ENCODE results near the gene PTPRK.

PTPRK gene

GRCh38 chr6:128150376-128150775 is 370.0 kb downstream of the PTPRK start:
- no peak for DNase-seq (ENCODE audit: low read depth, low spot score)

GRCh38 chr6:128149796-128150195 is 370.6 kb downstream of the PTPRK start:
- DNase-seq (ENCODE audit: low read depth, low spot score), result no peak

GRCh38 chr6:128144320-128144719 is 376.1 kb downstream of the PTPRK start:
- DNase-seq (ENCODE audit: low read depth, low spot score), result no peak

GRCh38 chr6:128141932-128142331 is 378.5 kb downstream of the PTPRK start:
- DNase-seq (ENCODE audit: low read depth, low spot score), result no peak

- DNase-seq (ENCODE audit: low read depth, low spot score), result no peak
Measured at GRCh38 chr6:128139519-128139918, 380.9 kb downstream of the PTPRK start.

GRCh38 chr6:128138694-128139093 is 381.7 kb downstream of the PTPRK start:
- no peak for DNase-seq (ENCODE audit: low read depth, low spot score)

GRCh38 chr6:128135325-128135724 is 385.1 kb downstream of the PTPRK start:
- no peak for DNase-seq (ENCODE audit: low read depth, low spot score)

GRCh38 chr6:128131566-128131965 is 388.8 kb downstream of the PTPRK start:
- no peak for DNase-seq (ENCODE audit: low read depth, low spot score)

- DNase-seq (ENCODE audit: low read depth, low spot score), result no peak
Measured at GRCh38 chr6:128131036-128131435, 389.4 kb downstream of the PTPRK start.

GRCh38 chr6:128129679-128130078 is 390.7 kb downstream of the PTPRK start:
- no peak for DNase-seq (ENCODE audit: low read depth, low spot score)

GRCh38 chr6:128127650-128128049 is 392.7 kb downstream of the PTPRK start:
- no peak for DNase-seq (ENCODE audit: low read depth, low spot score)

GRCh38 chr6:128124713-128125112 is 395.7 kb downstream of the PTPRK start:
- DNase-seq (ENCODE audit: low read depth, low spot score), result no peak

- DNase-seq (ENCODE audit: low read depth, low spot score), result no peak
Measured at GRCh38 chr6:128121610-128122009, 398.8 kb downstream of the PTPRK start.

GRCh38 chr6:128121190-128121589 is 399.2 kb downstream of the PTPRK start:
- DNase-seq (ENCODE audit: low read depth, low spot score), result no peak

- DNase-seq (ENCODE audit: low read depth, low spot score), result no peak
Measured at GRCh38 chr6:128118401-128118800, 402.0 kb downstream of the PTPRK start.

- DNase-seq (ENCODE audit: low read depth, low spot score), result no peak
Measured at GRCh38 chr6:128117916-128118315, 402.5 kb downstream of the PTPRK start.

- DNase-seq (ENCODE audit: low read depth, low spot score), result no peak
Measured at GRCh38 chr6:128114164-128114563, 406.2 kb downstream of the PTPRK start.

GRCh38 chr6:128112494-128112893 is 407.9 kb downstream of the PTPRK start:
- no peak for DNase-seq (ENCODE audit: low read depth, low spot score)

GRCh38 chr6:128111096-128111495 is 409.3 kb downstream of the PTPRK start:
- DNase-seq (ENCODE audit: low read depth, low spot score), result no peak

GRCh38 chr6:128107682-128108081 is 412.7 kb downstream of the PTPRK start:
- DNase-seq (ENCODE audit: low read depth, low spot score), result no peak

GRCh38 chr6:128099571-128100197 is 420.7 kb downstream of the PTPRK start:
- DNase-seq (ENCODE audit: low read depth, low spot score), result no peak

GRCh38 chr6:128098000-128098581 is 422.3 kb downstream of the PTPRK start:
- DNase-seq (ENCODE audit: low read depth, low spot score), result no peak

GRCh38 chr6:128097009-128097408 is 423.4 kb downstream of the PTPRK start:
- no peak for DNase-seq (ENCODE audit: low read depth, low spot score)

- DNase-seq (ENCODE audit: low read depth, low spot score), result no peak
Measured at GRCh38 chr6:128095362-128095761, 425.0 kb downstream of the PTPRK start.

Data from smooth muscle cell of the brain vasculature (primary cell).